H9 (cell line): ENCODE results near the gene CCM2. TPM values are rescaled to one million over a fixed set of nuclear protein-coding genes. Genes with fewer than 3 reads are reported as not detected.

ENCODE experiments used
- DNase-seq: peaks from one replicate; pipeline ENCODE4 v3.0.0-alpha.2; 2017
- H2AFZ ChIP-seq: one replicate; pipeline ENCODE4 v1.6.1; 2013; ENCODE audit warnings: mild to moderate bottlenecking, low read length, control low read depth, moderate library complexity
- H2AK5ac ChIP-seq: 2 replicates; pipeline ENCODE4 v1.6.1; 2013; ENCODE audit warnings: low read length, control low read depth, mixed read lengths; ENCODE audit not compliant: insufficient read length
- H2BK120ac ChIP-seq: one replicate; pipeline ENCODE4 v1.6.1; 2013; ENCODE audit warnings: low read depth, mild to moderate bottlenecking, low read length, control low read depth, inconsistent platforms; ENCODE audit not compliant: poor library complexity, severe bottlenecking
- H2BK12ac ChIP-seq: 2 replicates; pipeline ENCODE4 v1.6.1; 2013; ENCODE audit warnings: low read length, control low read depth, mixed read lengths, low read depth; ENCODE audit not compliant: insufficient read length
- H2BK15ac ChIP-seq: 2 replicates; pipeline ENCODE4 v1.6.1; 2013; ENCODE audit warnings: low read depth, low read length, control low read depth
- H2BK20ac ChIP-seq: one replicate; pipeline ENCODE4 v1.6.1; 2013; ENCODE audit warnings: low read depth, mild to moderate bottlenecking, low read length, control low read depth, inconsistent platforms; ENCODE audit not compliant: poor library complexity, severe bottlenecking
- H2BK5ac ChIP-seq: 2 replicates; pipeline ENCODE4 v1.6.1; 2013; ENCODE audit warnings: low read length, control low read depth, mixed read lengths; ENCODE audit not compliant: insufficient read length
- H3K14ac ChIP-seq: 2 replicates; pipeline ENCODE4 v1.6.1; 2013; ENCODE audit warnings: low read length, control low read depth; ENCODE audit not compliant: insufficient read depth
- H3K18ac ChIP-seq: 2 replicates; pipeline ENCODE4 v1.6.1; 2013; ENCODE audit warnings: low read depth, mild to moderate bottlenecking, mixed read lengths, low read length, control low read depth; ENCODE audit not compliant: insufficient read length
- H3K23ac ChIP-seq: 2 replicates; pipeline ENCODE4 v1.6.1; 2013; ENCODE audit warnings: low read length, control low read depth, mixed read lengths, low read depth; ENCODE audit not compliant: insufficient read length
- H3K23me2 ChIP-seq: 2 replicates; pipeline ENCODE4 v1.6.1; 2013; ENCODE audit warnings: low read depth, mild to moderate bottlenecking, mixed read lengths, low read length, control low read depth; ENCODE audit not compliant: insufficient read length, poor library complexity, severe bottlenecking
- H3K27ac ChIP-seq: 2 replicates; pipeline ENCODE4 v1.5.1; 2013; ENCODE audit warnings: low read length, control low read depth, mixed read lengths, low read depth; ENCODE audit not compliant: insufficient read length
- H3K27me3 ChIP-seq: 2 replicates; pipeline ENCODE4 v1.6.1; 2013; ENCODE audit warnings: low read length, control low read depth, inconsistent platforms; ENCODE audit not compliant: insufficient read depth
- H3K4ac ChIP-seq: 2 replicates; pipeline ENCODE4 v1.6.1; 2013; ENCODE audit warnings: low read depth, mild to moderate bottlenecking, control low read depth, inconsistent platforms, low read length, moderate library complexity
- H3K4me1 ChIP-seq: 2 replicates; pipeline ENCODE4 v1.6.1; 2013; ENCODE audit warnings: low read length, control low read depth, inconsistent platforms; ENCODE audit not compliant: insufficient read depth
- H3K4me2 ChIP-seq: 2 replicates; pipeline ENCODE4 v1.6.1; 2013; ENCODE audit warnings: low read length, control low read depth, mixed read lengths; ENCODE audit not compliant: insufficient read length, insufficient read depth
- H3K56ac ChIP-seq: 2 replicates; pipeline ENCODE4 v1.6.1; 2013; ENCODE audit warnings: low read depth, mild to moderate bottlenecking, mixed read lengths, low read length, control low read depth; ENCODE audit not compliant: insufficient read length
- H3K79me1 ChIP-seq: 2 replicates; pipeline ENCODE4 v1.6.1; 2013; ENCODE audit warnings: low read depth, mild to moderate bottlenecking, moderate library complexity, low read length, control low read depth, inconsistent platforms; ENCODE audit not compliant: insufficient read depth, poor library complexity, severe bottlenecking
- H3K79me2 ChIP-seq: 2 replicates; pipeline ENCODE4 v1.6.1; 2013; ENCODE audit warnings: low read length, control low read depth, inconsistent platforms; ENCODE audit not compliant: insufficient read depth
- H3K9ac ChIP-seq: 2 replicates; pipeline ENCODE4 v1.6.1; 2013; ENCODE audit warnings: low read length, control low read depth, mixed read lengths; ENCODE audit not compliant: insufficient read length; ENCODE audit errors: extremely low read depth
- H3K9me3 ChIP-seq: one replicate; pipeline ENCODE4 v1.6.1; 2013; ENCODE audit warnings: low read depth, low read length, inconsistent platforms; ENCODE audit not compliant: control insufficient read depth
- H3T11ph ChIP-seq: one replicate; pipeline ENCODE4 v1.6.1; 2013; ENCODE audit warnings: mild to moderate bottlenecking, low read length, control low read depth, inconsistent platforms
- H4K20me1 ChIP-seq: one replicate; pipeline ENCODE4 v1.6.1; 2013; ENCODE audit not compliant: control insufficient read depth, insufficient read length, insufficient read depth
- H4K5ac ChIP-seq: 2 replicates; pipeline ENCODE4 v1.6.1; 2013; ENCODE audit warnings: low read depth, mild to moderate bottlenecking, mixed read lengths, low read length, control low read depth; ENCODE audit not compliant: insufficient read length
- H4K8ac ChIP-seq: replicated peaks from 2 replicates; pipeline ENCODE4 v1.6.1; 2013; ENCODE audit warnings: low read length, control low read depth, mixed read lengths, low read depth; ENCODE audit not compliant: insufficient read length
- H4K91ac ChIP-seq: 2 replicates; pipeline ENCODE4 v1.6.1; 2013; ENCODE audit warnings: low read depth, mild to moderate bottlenecking, moderate library complexity, mixed read lengths, low read length, control low read depth; ENCODE audit not compliant: insufficient read length
- H3K27ac Mint-ChIP-seq, 3 experiments: 2 replicates in 2 of 3; 3 replicates in 1 of 3; pipeline ENCODE4 v1.8.0; 2020 to 2021; ENCODE audit warnings: mixed read lengths in 3 of 3, mild to moderate bottlenecking in 1 of 3, moderate library complexity in 1 of 3
- H3K27me3 Mint-ChIP-seq: 2 replicates; pipeline ENCODE4 v1.8.0; 2021; ENCODE audit warnings: low read depth, mild to moderate bottlenecking, moderate library complexity, mixed read lengths
- H3K36me3 Mint-ChIP-seq, 3 experiments: 2 replicates in 2 of 3; 3 replicates in 1 of 3; pipeline ENCODE4 v1.8.0; 2020 to 2021; ENCODE audit warnings: low read depth in 3 of 3, mixed read lengths in 3 of 3; ENCODE audit not compliant: insufficient read depth in 1 of 3
- H3K4me1 Mint-ChIP-seq, 2 experiments: 2 replicates each; pipeline ENCODE4 v1.8.0; 2020; ENCODE audit warnings: mixed read lengths in 2 of 2
- H3K4me3 Mint-ChIP-seq, 2 experiments: 2 replicates in 1 of 2; 3 replicates in 1 of 2; pipeline ENCODE4 v1.8.0; 2020 to 2021; ENCODE audit warnings: mild to moderate bottlenecking in 2 of 2, mixed read lengths in 2 of 2, moderate library complexity in 1 of 2
- H3K9me3 Mint-ChIP-seq, 2 experiments: 2 replicates in 1 of 2; 3 replicates in 1 of 2; pipeline ENCODE4 v1.8.0; 2020; ENCODE audit warnings: mild to moderate bottlenecking in 2 of 2, mixed read lengths in 2 of 2, moderate library complexity in 1 of 2
- CTCF ChIP-seq: fragments of 200-600 bp; sonication (generic); conservative IDR thresholded peaks from 3 replicates; pipeline ENCODE4 v1.8.0; 2021; ENCODE audit warnings: antibody characterized with exemption, mild to moderate bottlenecking
- WGBS: extraction: QIAGEN DNeasy Blood & Tissue Kit; methylation state at CpG from one replicate; pipeline ENCODE4 v1.1.7; 2013; ENCODE audit warnings: missing lambda C conversion rate, low lambda C conversion rate, mixed read lengths; ENCODE audit not compliant: insufficient read length; ENCODE audit errors: extremely low coverage; 5-methylcytosine and 5-hydroxymethylcytosine counted together
- total RNA-seq: library from RNA; stranded (reverse); gene quantifications from 2 replicates; pipeline ENCODE4 v1.2.1, GENCODE V29; 2021

The CCM2 gene
- total RNA-seq, 1 experiment from 2014 or later, result 30.4 TPM

- no peak overlapping the region for H3K18ac ChIP-seq
- no peaks in the 10 kb centered on the region for H3K79me1 ChIP-seq
- H3K23me2 ChIP-seq, result no peaks in the 10 kb centered on the region
- no peak overlapping the region for H2AFZ ChIP-seq
- H3K27me3 ChIP-seq, result no peaks in the 10 kb centered on the region
- H3K4ac ChIP-seq, result no peak overlapping the region
- H3K27ac ChIP-seq, result no peak overlapping the region
- no peaks in the 10 kb centered on the region for H3K9me3 ChIP-seq
- H4K91ac ChIP-seq, result no peak overlapping the region
- no peak overlapping the region for H4K5ac ChIP-seq
- H3K4me2 ChIP-seq, result no peak overlapping the region
- H3K23ac ChIP-seq, result no peak overlapping the region
- no peak overlapping the region for H3K9ac ChIP-seq
- H4K20me1 ChIP-seq, result no peaks in the 10 kb centered on the region
- no peak overlapping the region for H3K14ac ChIP-seq
- TF ChIP-seq CTCF, result no peak
- no peak overlapping the region for H2BK20ac ChIP-seq
- H2BK5ac ChIP-seq, result no peak overlapping the region
- H3K79me2 ChIP-seq, result no peaks in the 10 kb centered on the region
- no peak overlapping the region for H2BK15ac ChIP-seq
- Mint-ChIP-seq H3K9me3 (no peaks in the 10 kb centered on the region), H3K4me1 (peaks cover 9 to 11% of the 10 kb centered on the region in 2 experiments), H3K27ac (no peak overlapping the region), H3K36me3 (peaks cover 0 to 29% (median 23%) of the 10 kb centered on the region in 3 experiments; a peak in 6 of 7 replicates), H3K4me3 (no peak overlapping the region), H3K27me3 (no peaks in the 10 kb centered on the region)
- DNase-seq, result no peak
- H4K8ac ChIP-seq, result no peak overlapping the region
- no peak overlapping the region for H2BK12ac ChIP-seq
- H2AK5ac ChIP-seq, result no peak overlapping the region
- H3T11ph ChIP-seq, result no peak overlapping the region
- no peak overlapping the region for H2BK120ac ChIP-seq
- H3K56ac ChIP-seq, result no peak overlapping the region
- no peaks in the 10 kb centered on the region for H3K4me1 ChIP-seq
- WGBS, result no CpG with 5 or more reads among the region's 4 CpGs
Measured at GRCh38 chr7:45027774-45028114, 27.7 kb downstream of the CCM2 start.
